Cardiac fibroblast (primary cell): ENCODE results near the gene RASA1.

Experiments
- DNase-seq, 2 donors: peaks; one replicate each; pipeline versions ENCODE4 v3.0.0 to v3.0.0-alpha.2; 2010; ENCODE audit warnings: low read depth in 2 of 2
- H3K4me3 ChIP-seq, 2 donors: replicated peaks in 1 of 2; 1 replicate in 1 of 2; 2 replicates in 1 of 2; pipeline ENCODE4 v1.5.1; 2011; ENCODE audit warnings: low read depth in 2 of 2, low read length in 2 of 2, mild to moderate bottlenecking in 2 of 2, moderate library complexity in 1 of 2
- CTCF ChIP-seq: IDR thresholded peaks from one replicate; pipeline ENCODE4 v1.5.1; 2011; ENCODE audit warnings: low read depth, mild to moderate bottlenecking, low read length, inconsistent platforms

Gene RASA1

GRCh38 chr5:87354496-87354895 lies 86.8 kb downstream of the RASA1 start:
- H3K4me3 ChIP-seq: no peak overlapping the region
- no peak for TF ChIP-seq CTCF
- DNase-seq: no peak

- no peak overlapping the region for H3K4me3 ChIP-seq
- no peak for DNase-seq
- TF ChIP-seq CTCF: no peak
Observed at GRCh38 chr5:87359106-87359505, 91.4 kb downstream of the RASA1 start.

GRCh38 chr5:87360132-87360531 lies 92.4 kb downstream of the RASA1 start:
- TF ChIP-seq CTCF: no peak
- H3K4me3 ChIP-seq: no peak overlapping the region
- DNase-seq: no peak

- no peak for TF ChIP-seq CTCF
- H3K4me3 ChIP-seq: no peak overlapping the region
- DNase-seq: peak; percentile 50 to 62
Observed at GRCh38 chr5:87361031-87361445, 93.4 kb downstream of the RASA1 start.

- peak in 1 of 2 donors; percentile 11 for DNase-seq
- TF ChIP-seq CTCF: no peak
- no peak overlapping the region for H3K4me3 ChIP-seq
Observed at GRCh38 chr5:87361536-87362213, 94.0 kb downstream of the RASA1 start.

GRCh38 chr5:87367243-87367642 lies 99.6 kb downstream of the RASA1 start:
- H3K4me3 ChIP-seq: no peak overlapping the region
- TF ChIP-seq CTCF: no peak
- DNase-seq: no peak

- TF ChIP-seq CTCF: no peak
- no peak overlapping the region for H3K4me3 ChIP-seq
- DNase-seq: no peak
Observed at GRCh38 chr5:87368601-87369000, 100.9 kb downstream of the RASA1 start.
